PFSK-1 (cell line): ENCODE data around the gene IL1R2.

Experiments used
- FOXP2 ChIP-seq: optimal IDR thresholded peaks from 2 replicates; pipeline ENCODE3; 2011; ENCODE audit warnings: borderline replicate concordance, control low read depth, inconsistent platforms; ENCODE audit not compliant: insufficient read depth; ENCODE audit errors: extremely low read length, extremely low read depth
- POLR2AphosphoS5 ChIP-seq: IDR thresholded peaks from 2 replicates; pipeline ENCODE4 v1.6.1; 2012; ENCODE audit warnings: low read depth, mild to moderate bottlenecking, control low read depth, low read length, moderate library complexity
- SIN3A ChIP-seq: IDR thresholded peaks from 2 replicates; pipeline ENCODE4 v1.6.1; 2012; ENCODE audit warnings: mild to moderate bottlenecking, low read length, moderate library complexity, borderline replicate concordance; ENCODE audit not compliant: insufficient read depth
- TAF1 ChIP-seq: IDR thresholded peaks from 2 replicates; pipeline ENCODE4 v1.6.1; 2012; ENCODE audit warnings: low read length, control low read depth, borderline replicate concordance; ENCODE audit not compliant: insufficient read depth
- TF ChIP-seq, protein P1 (sequence below), 2 experiments: IDR thresholded peaks; 2 replicates each; pipeline versions ENCODE4 v1.6.1 to v1.8.0; 2011 to 2012; ENCODE audit warnings: low read depth in 2 of 2, low read length in 2 of 2, control low read depth in 1 of 2, inconsistent platforms in 1 of 2, mild to moderate bottlenecking in 1 of 2, moderate library complexity in 1 of 2; ENCODE audit not compliant: insufficient read depth in 1 of 2

IL1R2 gene

DNA sequence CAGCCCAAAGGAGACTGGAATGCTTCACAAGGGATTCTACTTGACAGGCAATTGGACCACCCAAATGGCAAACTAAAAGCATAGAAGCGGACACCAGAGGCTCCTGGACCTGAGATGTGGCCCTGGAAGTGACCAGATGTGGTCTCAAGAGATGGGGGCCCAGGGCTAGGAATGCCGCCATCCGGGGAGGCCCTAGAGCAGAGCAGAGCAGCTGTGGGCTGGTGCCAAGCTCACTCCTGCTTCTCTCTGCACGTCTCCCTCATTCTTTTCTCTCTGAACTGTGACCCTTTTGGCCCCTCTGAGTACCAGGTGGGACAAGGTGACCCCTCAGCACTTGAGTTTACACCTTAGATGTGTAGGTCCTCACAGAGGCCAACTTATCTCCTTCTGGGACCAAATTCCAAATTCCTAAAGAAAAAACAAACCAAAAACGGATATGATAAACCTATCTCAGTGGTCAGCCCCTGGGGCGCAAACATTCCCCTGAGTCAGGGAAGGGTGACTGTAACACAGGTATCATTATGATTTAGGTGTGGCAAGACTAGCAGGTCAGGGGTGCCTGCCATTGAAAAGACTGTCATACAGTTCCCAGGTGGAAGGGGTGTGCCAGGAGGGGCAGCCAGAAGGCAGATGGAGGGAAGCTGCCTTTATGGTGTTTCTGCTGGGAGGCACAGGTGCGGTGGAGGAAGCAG lies 6.5 kb upstream of the IL1R2 start:
- TF ChIP-seq, protein P1, sequence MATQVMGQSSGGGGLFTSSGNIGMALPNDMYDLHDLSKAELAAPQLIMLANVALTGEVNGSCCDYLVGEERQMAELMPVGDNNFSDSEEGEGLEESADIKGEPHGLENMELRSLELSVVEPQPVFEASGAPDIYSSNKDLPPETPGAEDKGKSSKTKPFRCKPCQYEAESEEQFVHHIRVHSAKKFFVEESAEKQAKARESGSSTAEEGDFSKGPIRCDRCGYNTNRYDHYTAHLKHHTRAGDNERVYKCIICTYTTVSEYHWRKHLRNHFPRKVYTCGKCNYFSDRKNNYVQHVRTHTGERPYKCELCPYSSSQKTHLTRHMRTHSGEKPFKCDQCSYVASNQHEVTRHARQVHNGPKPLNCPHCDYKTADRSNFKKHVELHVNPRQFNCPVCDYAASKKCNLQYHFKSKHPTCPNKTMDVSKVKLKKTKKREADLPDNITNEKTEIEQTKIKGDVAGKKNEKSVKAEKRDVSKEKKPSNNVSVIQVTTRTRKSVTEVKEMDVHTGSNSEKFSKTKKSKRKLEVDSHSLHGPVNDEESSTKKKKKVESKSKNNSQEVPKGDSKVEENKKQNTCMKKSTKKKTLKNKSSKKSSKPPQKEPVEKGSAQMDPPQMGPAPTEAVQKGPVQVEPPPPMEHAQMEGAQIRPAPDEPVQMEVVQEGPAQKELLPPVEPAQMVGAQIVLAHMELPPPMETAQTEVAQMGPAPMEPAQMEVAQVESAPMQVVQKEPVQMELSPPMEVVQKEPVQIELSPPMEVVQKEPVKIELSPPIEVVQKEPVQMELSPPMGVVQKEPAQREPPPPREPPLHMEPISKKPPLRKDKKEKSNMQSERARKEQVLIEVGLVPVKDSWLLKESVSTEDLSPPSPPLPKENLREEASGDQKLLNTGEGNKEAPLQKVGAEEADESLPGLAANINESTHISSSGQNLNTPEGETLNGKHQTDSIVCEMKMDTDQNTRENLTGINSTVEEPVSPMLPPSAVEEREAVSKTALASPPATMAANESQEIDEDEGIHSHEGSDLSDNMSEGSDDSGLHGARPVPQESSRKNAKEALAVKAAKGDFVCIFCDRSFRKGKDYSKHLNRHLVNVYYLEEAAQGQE (IDR thresholded peaks at IDR 0.05; ENCODE audit: insufficient read depth in 1 of 2, low read depth in 2 of 2, low read length in 2 of 2) = no peak
- no peak for TF ChIP-seq TAF1
- no peak for TF ChIP-seq SIN3A
- no peak for TF ChIP-seq FOXP2
- TF ChIP-seq POLR2AphosphoS5 = no peak

DNA sequence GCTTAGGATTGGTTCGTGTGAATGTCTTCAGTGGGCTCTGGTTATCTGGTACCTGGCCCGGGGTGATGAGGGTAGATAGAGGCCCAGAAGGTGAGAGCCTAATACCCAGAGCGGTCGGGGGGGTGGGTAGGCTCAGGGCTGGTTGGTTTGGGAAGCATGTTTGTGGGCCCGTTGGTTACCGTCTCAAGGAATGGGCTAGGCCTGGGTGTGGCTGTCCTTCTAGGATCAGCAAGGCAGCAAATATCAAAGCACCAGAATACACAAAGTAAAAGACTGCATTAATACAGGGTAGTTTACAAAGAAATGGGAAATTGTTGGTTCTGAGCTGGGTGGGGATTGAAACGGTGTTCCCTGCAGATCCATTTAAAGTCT lies 6.0 kb upstream of the IL1R2 start:
- TF ChIP-seq TAF1 (no peak), SIN3A (no peak), FOXP2 (no peak), POLR2AphosphoS5 (no peak)
- TF ChIP-seq, protein P1 (IDR thresholded peaks at IDR 0.05; ENCODE audit: insufficient read depth in 1 of 2, low read depth in 2 of 2, low read length in 2 of 2) = no peak

DNA sequence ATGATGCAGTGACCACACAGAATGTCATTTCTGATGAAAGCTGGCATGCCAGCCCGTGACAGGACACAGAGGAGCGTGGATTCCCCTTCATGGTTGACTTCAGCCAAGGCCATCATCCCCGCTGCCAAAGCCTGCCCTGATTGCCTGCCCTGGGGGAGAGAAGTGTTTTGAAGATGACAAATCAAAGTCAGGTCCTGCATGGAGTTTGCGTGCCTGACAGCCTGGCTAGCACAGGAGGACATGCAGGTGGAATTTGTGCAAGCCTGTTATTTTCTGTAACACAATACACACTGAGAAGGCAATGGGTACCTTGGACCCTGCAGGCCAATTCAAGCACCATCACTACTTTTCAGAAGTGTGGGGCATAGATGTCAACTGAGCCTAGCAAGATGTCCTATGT lies 5.4 kb upstream of the IL1R2 start:
- TF ChIP-seq, protein P1 (IDR thresholded peaks at IDR 0.05; ENCODE audit: insufficient read depth in 1 of 2, low read depth in 2 of 2, low read length in 2 of 2) = no peak
- TF ChIP-seq FOXP2 = no peak
- TF ChIP-seq SIN3A = no peak
- no peak for TF ChIP-seq TAF1
- no peak for TF ChIP-seq POLR2AphosphoS5

DNA sequence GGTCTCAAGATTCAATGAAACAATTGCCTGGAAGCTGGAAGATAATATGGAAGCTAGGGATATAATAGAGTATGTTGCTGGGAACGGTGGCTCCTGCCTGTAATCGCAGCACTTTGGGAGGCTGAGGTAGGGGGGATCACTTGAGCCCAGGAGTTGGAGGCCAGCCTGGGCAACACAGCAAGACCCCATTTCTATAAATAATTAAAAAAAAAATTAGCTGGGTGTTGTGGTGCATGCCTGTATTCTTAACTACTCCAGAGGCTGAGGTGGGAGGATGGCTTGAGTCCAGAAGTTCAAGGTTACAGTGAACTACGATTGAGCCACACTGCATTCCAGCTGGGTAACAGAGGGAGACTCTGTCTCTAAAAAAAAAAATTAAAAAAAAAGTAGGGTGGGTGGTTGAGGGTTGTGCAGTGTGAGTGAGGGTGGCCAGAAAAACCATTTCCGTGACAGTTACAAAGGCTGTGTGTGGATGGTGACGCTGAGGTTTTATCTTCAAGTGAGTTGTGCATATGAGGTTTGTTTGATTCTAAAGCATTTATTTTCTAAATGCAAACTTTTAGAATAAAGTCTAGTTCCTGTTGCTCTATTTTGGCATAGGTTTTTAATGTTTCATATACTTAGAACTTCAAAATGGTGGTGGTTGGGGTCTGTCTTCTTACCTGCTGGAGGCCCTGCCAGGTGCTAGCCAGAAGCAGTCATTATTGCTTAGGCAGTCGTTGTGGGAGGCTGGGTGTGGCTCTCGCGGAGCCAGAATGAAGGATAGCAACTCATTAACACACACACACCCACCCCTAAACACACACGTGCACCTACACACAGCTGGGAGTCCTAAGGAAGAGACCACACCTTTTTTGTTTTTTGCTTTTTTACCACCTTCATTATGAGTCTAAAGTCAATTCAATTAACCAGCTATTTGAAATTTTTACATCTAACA lies 4.7 kb upstream of the IL1R2 start:
- TF ChIP-seq, protein P1 (IDR thresholded peaks at IDR 0.05; ENCODE audit: insufficient read depth in 1 of 2, low read depth in 2 of 2, low read length in 2 of 2) = no peak
- no peak for TF ChIP-seq POLR2AphosphoS5
- TF ChIP-seq SIN3A = no peak
- TF ChIP-seq TAF1 = no peak
- no peak for TF ChIP-seq FOXP2
